Medulla oblongata (tissue), 1 donor: ENCODE measurements around the gene OR7G1.
"Not testable (repeated sequence)": the region's sequence is repeated elsewhere in the genome, so short reads cannot be mapped to it uniquely, and the experiment has no call there.

Source experiments
- DNase-seq: peaks from one replicate; pipeline ENCODE4 v3.0.0-alpha.2; 2015; ENCODE audit errors: extremely low spot score

The OR7G1 gene

DNA sequence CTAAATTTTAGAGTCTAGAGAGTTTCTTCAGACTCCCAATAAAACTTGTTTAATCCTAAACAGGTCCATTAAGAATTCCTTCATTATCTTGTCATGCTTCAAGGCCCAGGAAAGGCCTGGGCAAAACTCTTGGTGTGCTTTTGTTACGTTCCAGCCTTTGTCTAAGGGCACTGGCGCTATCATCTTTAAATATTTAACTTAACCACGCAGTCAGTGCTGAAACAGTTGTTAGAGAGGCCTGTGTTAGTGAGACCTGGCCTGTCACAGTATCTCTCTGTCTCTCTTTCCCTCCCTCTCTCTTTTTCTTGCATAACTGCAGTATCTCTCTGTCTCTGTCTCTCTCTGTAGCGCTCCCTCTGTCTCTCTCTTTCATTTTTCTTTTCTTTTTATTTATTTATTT lies 36.9 kb downstream of the OR7G1 start:
- DNase-seq = no peak

DNA sequence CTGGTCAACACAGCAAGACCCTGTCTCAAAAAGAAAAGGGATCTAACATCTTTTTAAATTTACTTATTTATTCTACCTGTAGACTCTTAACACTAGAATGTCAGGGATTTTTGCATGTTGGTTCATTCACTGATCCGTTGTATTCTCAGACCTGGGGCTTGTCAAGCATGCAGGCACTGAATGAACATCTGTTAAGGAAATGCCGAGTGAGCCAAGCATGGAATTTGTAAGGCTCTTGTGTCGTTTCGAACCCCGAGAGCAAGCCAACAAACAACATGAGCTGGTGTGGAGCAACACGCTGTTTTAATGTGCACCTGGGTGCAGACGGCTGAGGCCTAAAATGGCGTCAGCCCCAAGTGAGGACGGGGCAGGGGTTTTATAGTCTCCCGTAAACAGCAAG lies 38.7 kb downstream of the OR7G1 start:
- no peak for DNase-seq

DNA sequence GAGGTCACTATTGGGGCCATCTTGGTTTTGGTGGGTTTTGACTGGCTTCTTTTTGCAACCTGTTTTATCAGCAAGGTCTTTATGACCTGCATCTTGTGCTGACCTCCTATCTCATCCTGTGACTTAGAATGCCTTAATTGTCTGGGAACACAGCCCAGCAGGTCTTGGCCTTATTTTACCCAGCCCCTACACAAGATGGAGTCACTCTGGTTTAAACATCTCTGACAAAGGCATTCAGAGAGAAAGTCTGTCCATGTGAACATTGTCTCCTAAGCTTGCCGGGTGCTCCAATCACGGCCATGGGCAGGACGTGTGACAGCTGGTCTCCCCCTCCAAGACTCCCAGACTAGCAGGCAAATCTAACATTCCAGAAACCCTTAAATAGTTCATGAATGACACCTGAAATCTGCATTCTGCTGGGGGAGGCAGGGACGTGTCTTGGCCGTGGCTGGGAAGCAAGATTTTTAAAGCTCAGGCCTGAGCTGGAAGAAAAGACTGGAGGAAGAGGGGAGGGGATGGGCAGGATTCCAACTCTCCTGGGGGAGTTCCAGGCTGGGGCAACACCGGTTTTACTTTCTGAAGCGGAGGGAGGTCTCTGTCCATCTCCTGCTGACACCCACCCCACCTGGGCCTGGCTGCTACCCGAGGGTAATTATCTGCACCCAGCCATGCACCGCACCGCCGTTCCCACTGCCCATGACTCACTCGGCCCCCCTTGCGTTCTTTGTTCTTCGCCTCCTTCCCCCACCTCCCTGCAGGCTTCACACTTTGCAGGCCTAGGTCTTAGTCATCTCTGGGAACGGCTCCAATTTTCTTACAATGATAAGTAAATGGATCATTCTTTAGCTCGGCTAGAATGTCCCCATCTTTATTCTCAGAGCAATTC lies 40.3 kb downstream of the OR7G1 start:
- peak; percentile 64 for DNase-seq

DNA sequence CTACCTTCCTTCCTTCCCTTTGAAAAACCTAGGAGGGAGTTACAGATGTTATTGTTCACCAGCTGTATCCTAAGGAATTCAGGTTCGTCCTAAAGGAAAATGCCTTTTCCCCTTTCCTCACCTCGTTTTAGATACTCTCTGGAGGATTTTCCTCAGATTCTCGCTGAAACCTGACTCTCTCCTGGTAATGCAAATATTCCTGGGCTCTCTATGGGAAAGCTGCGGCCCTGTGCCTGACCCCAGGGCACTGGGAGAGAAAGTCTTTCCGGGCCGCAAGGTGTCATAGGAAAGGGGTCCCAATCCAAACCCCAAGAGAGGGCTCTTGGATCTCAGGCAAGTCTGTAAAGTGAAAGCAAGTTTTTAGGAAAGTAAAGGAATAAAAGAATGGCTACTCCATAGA lies 41.8 kb downstream of the OR7G1 start:
- no peak for DNase-seq

DNA sequence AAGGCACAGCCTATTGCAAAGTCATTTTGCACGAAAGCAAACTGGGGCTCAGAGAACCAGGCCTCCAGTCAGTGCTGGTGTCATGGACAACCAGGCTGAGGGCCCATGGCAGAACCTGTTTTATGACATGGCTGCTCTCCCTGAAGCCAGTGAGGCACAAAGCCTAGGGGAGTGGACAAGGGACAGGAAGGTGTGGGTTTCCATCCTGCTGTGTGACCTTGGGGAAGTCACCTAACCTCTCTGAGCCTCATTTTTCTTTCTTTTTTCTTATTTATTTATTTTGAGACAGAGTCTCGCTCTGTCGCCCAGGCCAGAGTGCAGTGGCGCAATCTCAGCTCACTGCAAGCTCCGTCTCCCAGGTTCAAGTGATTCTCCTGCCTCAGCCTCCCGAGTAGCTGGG lies 43.8 kb downstream of the OR7G1 start:
- DNase-seq = not testable (repeated sequence)

DNA sequence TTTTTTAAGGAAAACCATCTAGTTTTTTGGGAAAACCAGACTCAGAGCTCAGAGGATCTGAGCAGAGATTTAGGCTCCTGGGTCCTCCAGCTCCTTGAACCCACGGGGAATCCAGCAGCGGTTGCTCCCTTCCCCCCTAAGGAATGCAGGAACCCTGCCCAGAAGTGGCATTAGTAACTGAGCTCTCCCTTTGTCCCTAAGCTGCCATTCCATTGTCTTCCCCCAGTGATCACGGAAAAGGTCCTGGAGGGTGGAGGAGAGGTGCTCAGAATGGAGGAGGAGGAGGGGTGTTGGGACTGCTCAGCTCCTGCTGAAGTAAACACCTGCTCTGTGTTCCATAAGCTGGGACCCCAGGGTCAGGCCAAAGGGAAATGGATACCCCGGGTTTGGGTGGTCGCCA lies 45.5 kb downstream of the OR7G1 start:
- DNase-seq = no peak

DNA sequence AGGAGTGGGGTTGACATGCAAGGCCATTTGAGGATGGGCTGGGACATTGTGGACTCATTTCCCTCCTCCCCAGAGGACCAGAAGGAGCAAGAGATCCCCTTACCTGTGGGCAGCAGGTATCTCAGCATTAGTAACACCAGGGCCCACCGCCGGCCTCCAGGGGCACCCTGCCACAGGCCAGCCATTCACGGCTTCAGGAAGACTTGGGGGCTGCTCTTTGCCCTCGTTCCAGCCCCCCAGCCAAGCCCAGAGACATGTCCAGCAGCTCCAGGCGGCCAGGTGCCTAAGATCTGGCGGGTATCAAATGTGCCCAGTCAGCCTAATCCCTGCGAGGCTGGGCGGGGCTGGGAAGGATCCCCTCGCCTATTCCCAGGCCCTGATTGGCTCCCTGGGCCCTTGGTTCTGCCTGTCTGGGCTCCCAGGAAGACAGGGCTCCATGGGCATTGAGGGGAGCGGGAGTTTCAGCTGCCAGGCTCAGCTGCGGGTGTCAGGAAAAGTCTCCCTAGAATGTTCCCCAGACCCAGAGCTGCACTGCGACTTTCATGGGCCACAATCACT lies 50.0 kb downstream of the OR7G1 start:
- no peak for DNase-seq
